HepG2 (cell line): ENCODE measurements around the gene EFCAB14. TPM values are rescaled to one million over a fixed set of nuclear protein-coding genes. Genes with fewer than 3 reads are reported as not detected.

Experiments
- ATAC-seq: fragments of 200-7000 bp; cut with Tn5 transposase; 3 replicates; pipeline ENCODE4 v1.9.1; 2020; ENCODE audit warnings: mild to moderate bottlenecking, moderate library complexity
- BruUV-seq: library from RNA; stranded (reverse); fragments of 400-500 nt; replicated peaks from 2 replicates; lab custom pipeline; 2021; lab: Mats Ljungman, UMichigan
- CTCF ChIA-PET: fragments of 300-600 bp; formaldehyde crosslinking; extraction: SDS; loops from one replicate; lab custom pipeline; 2021; ENCODE audit warnings: low total read pairs, inconsistent platforms, low intra/inter-chr PET ratio; lab: Yijun Ruan, JAX
- POLR2A ChIA-PET: fragments of 350-600 bp; sonication (Branson Sonifier 250); formaldehyde crosslinking; loops from one replicate; lab custom pipeline; 2020; ENCODE audit warnings: antibody characterized with exemption, inconsistent platforms; lab: Yijun Ruan, JAX
- DNase-seq: peaks from one replicate; pipeline ENCODE4 v3.0.0-alpha.2; 2015; ENCODE audit warnings: low spot score
- FAIRE-seq: peaks from 3 replicates; lab custom pipeline; 2011; peaks lifted over from hg19 to GRCh38; lab: Jason Lieb, UNC
- H2AFZ ChIP-seq: one replicate; pipeline ENCODE4 v1.6.1; 2011; ENCODE audit warnings: low read length, inconsistent platforms
- H3K27ac ChIP-seq: fragments of 300-600 bp; 3 replicates; pipeline ENCODE4 v1.8.0; 2011; ENCODE audit warnings: mixed run types, mild to moderate bottlenecking, mixed read lengths, low read length, inconsistent platforms; ENCODE audit not compliant: insufficient read depth; ENCODE audit errors: extremely low read length
- H3K27me3 ChIP-seq, 2 experiments: fragments of 200-600 bp in 1 of 2; 2 replicates in 1 of 2; 3 replicates in 1 of 2; pipeline versions ENCODE4 v1.6.0 to v1.8.0; 2011; ENCODE audit warnings: low read length in 2 of 2, mild to moderate bottlenecking in 2 of 2, moderate library complexity in 2 of 2, inconsistent platforms in 1 of 2; ENCODE audit not compliant: insufficient read depth in 2 of 2, control insufficient read depth in 1 of 2
- H3K36me3 ChIP-seq, 2 experiments: fragments of 200-600 bp in 1 of 2; replicated peaks in 1 of 2; 2 replicates in 1 of 2; 3 replicates in 1 of 2; pipeline versions ENCODE4 v1.5.1 to v1.8.0; 2011; ENCODE audit warnings: low read length in 2 of 2, inconsistent platforms in 1 of 2; ENCODE audit not compliant: insufficient read depth in 2 of 2, control insufficient read depth in 1 of 2
- H3K4me1 ChIP-seq: 2 replicates; pipeline ENCODE4 v1.5.1; 2012; ENCODE audit warnings: low read length, inconsistent platforms; ENCODE audit not compliant: insufficient read depth
- H3K4me2 ChIP-seq: 2 replicates; pipeline ENCODE4 v1.6.0; 2011; ENCODE audit warnings: low read depth, low read length, inconsistent platforms
- H3K4me3 ChIP-seq, 3 experiments: fragments of 200-600 bp in 1 of 3; sonication (generic), shearing (Covaris generic) in 1 of 3; replicated peaks in 1 of 3; 2 replicates each; pipeline ENCODE4 v1.5.1; 2011 to 2016; ENCODE audit warnings: low read length in 3 of 3, inconsistent platforms in 2 of 3, low read depth in 2 of 3, mild to moderate bottlenecking in 2 of 3, control low read depth in 1 of 3, mixed read lengths in 1 of 3; ENCODE audit not compliant: insufficient read depth in 1 of 3
- H3K79me2 ChIP-seq: one replicate; pipeline ENCODE4 v1.6.1; 2011; ENCODE audit warnings: low read length, inconsistent platforms; ENCODE audit not compliant: insufficient read depth
- H3K9ac ChIP-seq: 2 replicates; pipeline ENCODE4 v1.6.0; 2011; ENCODE audit warnings: mild to moderate bottlenecking, low read depth, low read length, inconsistent platforms; ENCODE audit not compliant: insufficient read depth
- H3K9me3 ChIP-seq: 2 replicates; pipeline ENCODE4 v1.5.1; 2012; ENCODE audit warnings: mild to moderate bottlenecking, low read length
- H4K20me1 ChIP-seq: 2 replicates; pipeline ENCODE4 v1.6.0; 2011; ENCODE audit warnings: inconsistent platforms, mild to moderate bottlenecking, low read length, moderate library complexity; ENCODE audit not compliant: insufficient read depth
- AHR ChIP-seq: IDR thresholded peaks from 2 replicates; pipeline ENCODE4 v1.6.1; 2018; ENCODE audit warnings: missing genetic modification reagents, missing compliant biosample characterization
- GZF1 ChIP-seq: sonication (generic); formaldehyde crosslinking; IDR thresholded peaks from 2 replicates; pipeline ENCODE4 v1.5.1; 2020; ENCODE audit warnings: mild to moderate bottlenecking, missing genetic modification reagents
- POLR2G ChIP-seq: fragments of 200-400 bp; formaldehyde crosslinking; IDR thresholded peaks from 2 replicates; pipeline ENCODE4 v1.6.1; 2018; ENCODE audit warnings: mild to moderate bottlenecking, low read depth, low read length, moderate library complexity
- TAF15 ChIP-seq: fragments of 200-400 bp; formaldehyde crosslinking; IDR thresholded peaks from one replicate; pipeline ENCODE4 v1.6.1; 2018; ENCODE audit warnings: mild to moderate bottlenecking, low read depth, low read length; ENCODE audit not compliant: poor library complexity, severe bottlenecking
- TCF7L2 ChIP-seq: IDR thresholded peaks from 2 replicates; pipeline ENCODE4 v1.6.1; 2011; ENCODE audit warnings: mild to moderate bottlenecking, low read depth, low read length, moderate library complexity
- ZFP62 ChIP-seq: sonication (generic); formaldehyde crosslinking; IDR thresholded peaks from 2 replicates; pipeline ENCODE4 v1.4.0; 2020; ENCODE audit warnings: missing genetic modification reagents
- ZNF24 ChIP-seq: fragments of 450-650 bp; IDR thresholded peaks from 2 replicates; pipeline ENCODE4 v1.6.1; 2017; ENCODE audit warnings: antibody characterized with exemption, mild to moderate bottlenecking
- ZNF570 ChIP-seq: sonication (generic); formaldehyde crosslinking; IDR thresholded peaks from 2 replicates; pipeline ENCODE4 v1.4.0; 2020; ENCODE audit warnings: mild to moderate bottlenecking, missing genetic modification reagents, borderline replicate concordance
- WGBS: methylation state at CpG from one replicate; pipeline ENCODE4 v1.1.6; 2017; ENCODE audit warnings: low lambda C conversion rate; 5-methylcytosine and 5-hydroxymethylcytosine counted together
- in situ Hi-C: cut with HindIII; loops from 2 replicates; pipeline ENCODE4 v1.10.0; 2017; ENCODE audit warnings: low pct_unique_long_range_greater_than_20kb; ENCODE audit not compliant: extremely low pct_ligation_motif_present
- intact Hi-C: fragments of 100-400 bp; cut with micrococcal nuclease; formaldehyde crosslinking; loops from one replicate; pipeline ENCODE4 v1.10.0; 2022; ENCODE audit not compliant: unreplicated experiment
- polyA plus RNA-seq, 8 experiments: library from polyadenylated mRNA; depleted of rRNA in 3 of 8; stranded (reverse) in 7 of 8; unstranded in 1 of 8; fragments of >200 nt; fragmentation: Illumina TruSeq in 4 of 8; extraction: Trizol in 4 of 8; gene quantifications; 2 replicates each; pipeline versions ENCODE4 v1.2.1 to v1.2.3, GENCODE V29; 2011 to 2016; ENCODE audit warnings: low read depth in 4 of 8, missing spikeins in 1 of 8, mixed read lengths in 1 of 8; ENCODE audit not compliant: insufficient read depth in 1 of 8
- total RNA-seq, 5 experiments: library from RNA; depleted of rRNA; stranded (reverse); fragments of >200 nt; fragmentation: Illumina TruSeq; extraction: Trizol; gene quantifications; 2 replicates each; pipeline ENCODE4 v1.2.3, GENCODE V29; 2016; ENCODE audit warnings: low read depth in 1 of 5
- TF ChIP-seq, protein P1 (sequence below): IDR thresholded peaks from 2 replicates; pipeline ENCODE4 v1.6.1; 2016; ENCODE audit warnings: low read depth, control low read depth

The EFCAB14 gene
- total and polyA plus RNA-seq, 2 of the 13 experiments (the other 11 are each of a cell fraction or from before 2014, with no cell fraction given) = 13.4 to 17.9 TPM

DNA sequence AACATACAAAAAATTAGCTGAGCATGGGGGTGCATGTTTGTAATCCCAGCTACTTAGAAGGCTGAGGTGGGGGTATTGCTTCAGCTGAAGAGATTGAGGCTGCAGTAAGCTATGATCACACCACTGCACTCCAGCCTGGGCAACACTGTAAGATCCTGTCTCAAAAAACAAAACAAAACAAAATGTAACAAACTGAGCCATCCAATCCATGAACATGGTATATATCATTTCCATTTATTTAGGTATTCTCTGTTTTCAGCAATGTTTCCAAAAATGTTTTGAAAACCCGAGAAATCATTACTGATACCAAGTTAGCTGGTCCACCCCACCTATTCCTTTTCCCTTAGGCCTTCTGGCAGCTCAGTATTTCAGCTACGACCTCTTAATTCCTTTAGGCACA lies 69.2 kb downstream of the EFCAB14 start:
- Histone ChIP-seq H3K36me3 (peaks cover 6 to 35% of the 10 kb centered on the region in 2 experiments), H3K27me3 (no peaks in the 10 kb centered on the region; a peak in 1 of 5 replicates), H3K9me3 (no peaks in the 10 kb centered on the region; the same call in 1 of the 2 replicates), H3K4me3 (no peak overlapping the region), H3K4me2 (no peak overlapping the region), H3K27ac (no peak overlapping the region), H3K79me2 (no peaks in the 10 kb centered on the region), H3K4me1 (no peaks in the 10 kb centered on the region), H4K20me1 (no peaks in the 10 kb centered on the region), H3K9ac (no peak overlapping the region), H2AFZ (no peak overlapping the region)
- no peak for TF ChIP-seq GZF1
- TF ChIP-seq ZFP62 (CRISPR knock-in tag) = no peak
- TF ChIP-seq AHR (CRISPR knock-in tag) = no peak
- TF ChIP-seq, protein P1, sequence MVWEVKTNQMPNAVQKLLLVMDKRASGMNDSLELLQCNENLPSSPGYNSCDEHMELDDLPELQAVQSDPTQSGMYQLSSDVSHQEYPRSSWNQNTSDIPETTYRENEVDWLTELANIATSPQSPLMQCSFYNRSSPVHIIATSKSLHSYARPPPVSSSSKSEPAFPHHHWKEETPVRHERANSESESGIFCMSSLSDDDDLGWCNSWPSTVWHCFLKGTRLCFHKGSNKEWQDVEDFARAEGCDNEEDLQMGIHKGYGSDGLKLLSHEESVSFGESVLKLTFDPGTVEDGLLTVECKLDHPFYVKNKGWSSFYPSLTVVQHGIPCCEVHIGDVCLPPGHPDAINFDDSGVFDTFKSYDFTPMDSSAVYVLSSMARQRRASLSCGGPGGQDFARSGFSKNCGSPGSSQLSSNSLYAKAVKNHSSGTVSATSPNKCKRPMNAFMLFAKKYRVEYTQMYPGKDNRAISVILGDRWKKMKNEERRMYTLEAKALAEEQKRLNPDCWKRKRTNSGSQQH = no peak
- TF ChIP-seq POLR2G = no peak
- TF ChIP-seq TCF7L2 = no peak
- no peak for TF ChIP-seq ZNF570 (CRISPR knock-in tag)
- TF ChIP-seq TAF15 = no peak
- TF ChIP-seq ZNF24 = no peak
- no peak for ATAC-seq
- intact Hi-C loops = no loop called here
- ChIA-PET POLR2A (no interaction called here), CTCF (no interaction called here)
- 94% methylated on average over 2 of the region's 2 CpGs for WGBS
- DNase-seq = no peak
- FAIRE-seq = no peak
- in situ Hi-C loops = no loop called here
- no TSS peak for BruUV-seq
